Motor neuron (in vitro differentiated cells): ENCODE data around the gene ZNF446. TPM values are rescaled to one million over a fixed set of nuclear protein-coding genes. Genes with fewer than 3 reads are reported as not detected.
"Not testable (repeated sequence)": the region's sequence is repeated elsewhere in the genome, so short reads cannot be mapped to it uniquely, and the experiment has no call there.

Source experiments
- ATAC-seq, 8 experiments: fragments of 200-7000 bp; cut with Tn5 transposase; replicated peaks in 6 of 8; 2 replicates each; pipeline ENCODE4 v1.8.0; 2021; ENCODE audit warnings: mild to moderate bottlenecking in 8 of 8, moderate library complexity in 8 of 8
- H3K27ac ChIP-seq, 2 donors: fragments of 250-450 bp; sonication (Bioruptor Pico); 2 replicates each; pipeline ENCODE4 v1.9.0; 2021; ENCODE audit warnings: antibody characterized with exemption in 2 of 2, mild to moderate bottlenecking in 2 of 2, moderate library complexity in 1 of 2
- H3K4me1 ChIP-seq, 2 donors: fragments of 250-450 bp; sonication (Bioruptor Pico); replicated peaks in 1 of 2; 2 replicates each; pipeline ENCODE4 v1.6.1; 2021; ENCODE audit warnings: antibody characterized with exemption in 2 of 2, mild to moderate bottlenecking in 2 of 2, moderate library complexity in 1 of 2
- H3K4me3 ChIP-seq, 5 donors: fragments of 250-450 bp; sonication (Bioruptor Pico); 2 replicates each; pipeline ENCODE4 v1.9.0; 2021; ENCODE audit warnings: antibody characterized with exemption in 5 of 5, mild to moderate bottlenecking in 5 of 5, moderate library complexity in 4 of 5
- WGBS, 10 experiments: fragments of 450-650 bp; shearing (Covaris generic); methylation state at CpG; one replicate each; pipeline ENCODE4 v1.0.0; 2022; 5-methylcytosine and 5-hydroxymethylcytosine counted together
- in situ Hi-C, 9 experiments: fragments of 400-800 bp; cut with MboI; loops; one replicate each; pipeline ENCODE4 v1.15.0; 2021; ENCODE audit warnings: low sequenced_read_pairs in 9 of 9, low pct_unique_long_range_greater_than_20kb in 2 of 9; ENCODE audit not compliant: unreplicated experiment in 9 of 9
- total RNA-seq, 8 experiments: library from RNA; unstranded; fragments of 300-600 nt; gene quantifications; 2 replicates each; pipeline versions ENCODE4 v1.2.3 to v1.2.4, GENCODE V29; 2022

The ZNF446 gene
- total RNA-seq = 10 to 100 TPM; 11.8 to 19.8 (median 14.6) TPM

DNA sequence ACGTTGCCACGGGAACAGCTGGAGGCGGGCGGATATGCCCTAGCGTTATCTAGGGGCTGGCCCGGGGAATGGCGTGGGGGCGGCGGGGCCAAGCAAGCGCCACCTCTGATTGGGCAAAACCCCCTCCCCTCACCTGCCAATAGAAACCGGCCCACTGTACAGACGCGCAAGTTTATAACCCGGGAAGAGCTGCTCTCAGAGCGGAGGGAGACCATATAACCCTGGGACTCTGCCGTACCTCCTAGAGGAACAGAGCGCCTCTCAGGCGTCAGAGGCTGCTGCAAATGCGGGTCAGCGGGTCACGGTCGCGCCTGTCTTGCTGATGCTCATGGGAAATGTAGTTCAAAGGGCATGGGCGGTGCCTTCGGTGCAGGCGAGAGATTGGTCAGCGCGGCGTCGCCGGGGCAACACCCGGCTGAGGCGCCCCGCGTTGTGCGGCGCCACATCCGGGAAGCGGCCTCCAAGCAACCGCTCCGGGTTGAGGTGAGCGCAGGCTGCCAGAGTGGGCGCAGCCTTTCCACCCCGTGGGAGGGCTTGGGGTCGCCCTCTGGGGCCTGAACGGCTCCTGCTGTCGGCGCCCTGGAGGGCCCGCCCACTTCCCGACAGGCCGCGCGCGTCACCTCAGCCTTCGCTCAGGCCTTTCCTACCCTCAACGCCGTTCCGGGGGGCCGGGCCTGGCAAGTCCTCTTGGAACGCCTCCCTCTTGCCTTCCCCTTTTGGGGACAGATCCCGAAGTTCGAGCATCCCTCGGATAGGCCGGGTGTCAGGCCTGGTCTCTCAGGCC, at the start of gene ZNF446:
Gene ZNF446 (plus strand): TSS at position 639 of the 784 bp plus-strand sequence. CDS start 867 bp downstream, outside the sequence.
- Histone ChIP-seq H3K4me1 (peaks cover 14 to 18% of the 10 kb centered on the region in 2 donors), H3K27ac (peak within 1 kb of the TSS; percentile 88 to 95), H3K4me3 (peak within 1 kb of the TSS; percentile 45 to 53 (median 49))
- ATAC-seq = peak; percentile 74 to 91 (median 88)
- WGBS, 10 experiments = 0% methylated on average over 1 to 6 of the region's 64 CpGs; no CpG with 5 or more reads in 7 of the 10 experiments
- in situ Hi-C loops = no loop called here

DNA sequence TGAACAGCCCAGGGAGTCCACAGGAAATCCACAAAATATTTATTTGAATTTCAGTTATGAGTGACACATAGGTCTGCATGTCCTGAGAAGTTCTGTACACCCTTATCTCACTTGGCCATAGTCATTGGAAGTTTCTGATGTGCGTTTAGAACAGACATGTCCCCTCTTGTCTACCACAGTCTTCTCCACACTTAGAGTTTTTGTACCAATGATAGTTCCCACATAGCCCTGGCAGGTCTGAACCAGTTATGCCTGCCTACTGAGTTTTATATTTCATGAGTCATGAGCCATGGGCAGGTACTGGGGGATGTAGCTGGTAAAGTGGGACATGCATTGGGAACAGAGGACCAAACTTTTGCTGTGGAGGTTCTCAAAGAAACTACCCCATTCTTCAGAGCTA, 47.5 kb upstream of the ZNF446 start:
- no peak overlapping the region for H3K4me3 ChIP-seq
- no peaks in the 10 kb centered on the region for H3K4me1 ChIP-seq
- no peak overlapping the region for H3K27ac ChIP-seq
- 38 to 100% (median 83%) methylated on average over 1 of the region's 1 CpG; no CpG with 5 or more reads in 7 of the 10 experiments for WGBS, 10 experiments
- ATAC-seq = no peak
- in situ Hi-C loops = no loop called here

GRCh38 chr19:58429745-58430144, 46.4 kb upstream of the ZNF446 start:
- Histone ChIP-seq H3K27ac (no peak overlapping the region), H3K4me3 (no peak overlapping the region), H3K4me1 (no peaks in the 10 kb centered on the region)
- ATAC-seq = no peak
- in situ Hi-C loops = no loop called here

DNA sequence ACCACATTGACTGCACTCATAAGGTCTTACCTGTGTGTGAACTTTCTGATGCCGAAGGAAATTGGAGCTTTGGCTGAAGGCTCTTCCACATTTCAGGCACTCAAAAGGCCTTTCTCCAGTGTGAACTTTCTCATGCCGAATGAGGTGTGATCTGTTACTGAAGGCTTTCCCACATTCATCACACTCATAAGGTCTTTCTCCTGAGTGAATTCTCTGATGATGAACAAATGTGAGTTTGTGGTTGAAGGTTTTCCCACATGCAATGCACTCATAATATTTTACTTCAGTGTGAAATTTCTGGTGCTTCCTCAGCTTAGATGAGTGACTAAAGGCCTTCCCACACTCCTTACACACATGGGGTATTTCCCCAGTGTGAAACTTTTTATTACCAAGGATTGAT, 41.9 kb upstream of the ZNF446 start:
- no peak overlapping the region for H3K27ac ChIP-seq

DNA sequence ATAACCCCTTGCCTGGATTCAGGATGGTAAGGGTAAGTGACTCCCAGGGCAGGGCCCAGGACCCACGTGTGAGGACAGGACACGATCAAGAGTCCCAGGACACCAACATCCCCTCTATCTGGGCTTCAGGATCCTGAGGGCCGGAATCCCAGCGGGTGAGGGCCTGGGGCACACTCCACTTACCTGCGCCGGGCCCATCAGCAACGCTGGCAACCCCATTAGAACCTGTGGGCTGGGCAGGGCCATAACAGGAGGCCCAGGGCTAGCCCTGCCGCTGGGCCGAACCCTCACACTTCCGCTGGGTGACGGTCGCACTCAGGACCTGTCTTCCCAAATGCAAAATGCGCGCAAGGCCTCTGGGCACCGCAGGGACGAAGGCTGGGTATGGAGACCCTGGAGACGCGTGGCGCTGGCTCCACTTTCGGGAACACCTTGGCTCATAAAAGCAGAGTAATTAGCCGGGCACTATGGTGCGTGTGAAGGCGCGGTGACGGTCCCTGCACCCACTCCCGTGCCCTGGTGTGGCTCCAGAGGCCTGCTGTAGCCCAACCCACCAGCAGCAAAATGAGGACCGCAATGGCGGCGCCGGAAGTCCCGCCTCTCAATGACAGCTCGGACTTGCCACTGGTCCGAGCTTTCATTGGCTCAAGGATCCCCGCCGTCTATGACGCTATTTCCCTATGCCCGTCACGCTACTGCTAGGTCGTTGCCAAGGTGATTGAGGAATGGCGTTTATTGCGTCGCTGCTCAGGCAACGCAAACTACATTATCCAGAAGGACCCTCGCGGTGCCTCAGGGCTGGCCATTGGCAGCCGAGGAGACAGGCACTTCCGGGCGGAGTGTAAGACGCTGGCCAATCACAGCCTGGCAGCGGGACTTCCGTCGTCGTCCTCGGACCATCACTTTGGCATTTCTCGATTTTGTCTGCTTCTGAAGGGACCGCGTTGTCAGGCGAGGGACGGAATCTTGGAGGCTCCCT, 36.3 kb upstream of the ZNF446 start, which contains the start of gene ZNF132:
Gene ZNF132 (minus strand): TSS at position 578 of the 979 bp plus-strand sequence. CDS start 332 bp downstream, at position 246.
- ATAC-seq = peak; percentile 97 to 99 (median 98)
- Histone ChIP-seq H3K27ac (peak within 1 kb of the TSS; percentile 89 to 93), H3K4me3 (peak within 1 kb of the TSS; percentile 36 to 71 (median 52)), H3K4me1 (peaks cover 9 to 10% of the 10 kb centered on the region in 2 donors)
- in situ Hi-C loops = no loop called here
- WGBS, 10 experiments = 0 to 47% (median 19%) methylated on average over 2 to 22 of the region's 59 CpGs; no CpG with 5 or more reads in 6 of the 10 experiments

More for the DNA sequence above, 41.9 kb upstream of the ZNF446 start:
- no peak overlapping the region for H3K4me3 ChIP-seq
- 50 to 100% (median 100%) methylated on average over 1 to 2 of the region's 2 CpGs; no CpG with 5 or more reads in 3 of the 10 experiments for WGBS, 10 experiments
- no peak for ATAC-seq
- H3K4me1 ChIP-seq = peaks cover 2 to 3% of the 10 kb centered on the region in 2 donors
- in situ Hi-C loops = no loop called here

DNA sequence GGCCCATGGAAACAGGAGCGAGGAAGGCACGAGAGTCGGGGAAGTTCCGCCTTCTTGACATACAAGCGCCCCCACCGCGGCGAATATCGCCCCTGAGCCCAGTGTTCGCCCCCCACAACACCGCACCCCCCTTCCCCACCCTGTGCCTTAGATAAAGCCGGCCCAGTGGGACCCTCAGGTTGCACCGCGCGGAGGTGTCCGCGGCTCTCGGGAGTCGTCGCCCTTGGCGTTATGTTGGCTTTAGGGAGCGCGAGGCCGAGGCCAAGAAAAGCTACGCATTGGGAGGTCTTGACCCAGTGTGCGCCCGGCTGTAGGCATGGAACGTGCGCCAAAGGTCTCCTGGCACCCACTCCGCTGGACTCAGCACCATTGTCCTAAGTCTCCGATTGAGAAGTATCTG, 35.6 kb upstream of the ZNF446 start:
- in situ Hi-C loops = no loop called here
- WGBS, 10 experiments = 75 to 91% methylated on average over 4 to 5 of the region's 31 CpGs; no CpG with 5 or more reads in 8 of the 10 experiments
- peak in 1 of 8 experiments; percentile 1 for ATAC-seq
- peak overlapping the region; percentile 89 to 93 for H3K27ac ChIP-seq
- peaks cover 9 to 10% of the 10 kb centered on the region in 2 donors for H3K4me1 ChIP-seq
- peak overlapping the region; percentile 23 to 58 (median 40) for H3K4me3 ChIP-seq

- ATAC-seq, H3K27ac ChIP-seq, in situ Hi-C loops, H3K4me3 ChIP-seq: not testable (repeated sequence)
- H3K4me1 ChIP-seq = peaks cover 9 to 10% of the 10 kb centered on the region in 2 donors
- WGBS, 10 experiments = 33 to 81% (median 62%) methylated on average over 1 to 7 of the region's 7 CpGs; no CpG with 5 or more reads in 2 of the 10 experiments
These were observed 33.2 kb upstream of the ZNF446 start for GRCh38 chr19:58442986-58443385.

DNA sequence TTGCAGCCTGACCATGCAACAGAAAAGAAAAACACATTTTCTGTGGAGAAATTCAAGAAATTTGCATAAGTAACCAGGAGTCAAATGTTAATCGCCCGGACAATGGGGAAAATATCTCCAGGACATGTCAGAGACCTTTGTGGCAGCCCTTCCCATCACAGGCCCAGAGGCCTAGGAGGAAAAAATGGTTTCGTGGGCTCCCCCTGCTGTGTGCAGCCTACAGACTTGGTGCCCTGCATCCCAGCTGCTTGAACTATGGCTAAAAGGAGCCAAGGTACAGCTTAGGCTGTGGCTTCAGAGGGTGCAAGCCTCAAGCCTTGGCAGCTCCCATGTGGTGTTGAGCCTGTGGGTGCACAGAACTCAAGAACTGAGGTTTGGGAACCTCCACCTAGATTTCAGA, 27.3 kb upstream of the ZNF446 start:
- ATAC-seq, H3K27ac ChIP-seq, H3K4me3 ChIP-seq, in situ Hi-C loops, H3K4me1 ChIP-seq: not testable (repeated sequence)
- WGBS, 10 experiments = 0 to 71% (median 47%) methylated on average over 2 to 3 of the region's 3 CpGs; no CpG with 5 or more reads in 2 of the 10 experiments

GRCh38 chr19:58449980-58450379, 26.2 kb upstream of the ZNF446 start:
- WGBS, 10 experiments = 0 to 100% (median 39%) methylated on average over 1 to 5 of the region's 5 CpGs; no CpG with 5 or more reads in 1 of the 10 experiments
- H3K4me3 ChIP-seq, H3K27ac ChIP-seq, ATAC-seq, in situ Hi-C loops, H3K4me1 ChIP-seq: not testable (repeated sequence)

DNA sequence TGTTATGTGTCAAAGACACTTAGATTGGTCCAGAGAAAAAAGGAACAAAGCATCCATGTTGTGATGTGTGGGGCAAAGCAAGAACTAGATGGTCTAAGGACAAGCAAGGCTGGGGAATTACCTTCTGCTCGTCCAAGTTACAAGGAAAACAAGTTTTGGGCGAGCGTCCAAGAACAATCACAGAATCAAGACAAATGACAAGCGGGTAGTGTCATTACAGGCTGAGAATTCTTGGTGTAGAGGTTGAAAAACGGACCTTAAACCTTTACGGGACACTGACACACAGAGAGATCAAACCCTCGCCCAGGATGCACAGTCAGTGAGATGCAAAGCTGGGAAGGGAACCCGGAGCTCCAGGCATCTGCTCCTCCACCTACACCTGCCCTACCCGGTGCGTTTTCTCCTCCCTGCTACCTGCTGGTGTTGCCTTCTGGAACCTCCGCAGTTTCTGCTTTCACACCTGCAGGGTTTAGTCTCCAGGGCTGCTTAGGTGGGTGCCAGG, 25.2 kb upstream of the ZNF446 start:
- peaks cover 5 to 6% of the 10 kb centered on the region in 2 donors for H3K4me1 ChIP-seq
- WGBS, 10 experiments = 0 to 20% (median 0%) methylated on average over 1 to 6 of the region's 11 CpGs; no CpG with 5 or more reads in 2 of the 10 experiments
- H3K27ac ChIP-seq = peak overlapping the region; percentile 45 to 58
- ATAC-seq = peak; percentile 2 to 47 (median 32)
- H3K4me3 ChIP-seq = peak overlapping the region; percentile 63 to 96 (median 79)
- in situ Hi-C loops = no loop called here

- ATAC-seq = peak; percentile 94 to 98 (median 96)
- 0% methylated on average over 3 to 14 of the region's 79 CpGs; no CpG with 5 or more reads in 4 of the 10 experiments for WGBS, 10 experiments
- Histone ChIP-seq H3K4me3 (peak within 1 kb of the TSS; percentile 63 to 96 (median 79)), H3K27ac (peak within 1 kb of the TSS; percentile 45 to 70), H3K4me1 (peaks cover 5 to 6% of the 10 kb centered on the region in 2 donors)
- in situ Hi-C loops = no loop called here
These were observed 24.6 kb upstream of the ZNF446 start, which contains the start of gene ZNF324B for GRCh38 chr19:58451358-58452101. ZNF324B (plus strand) TSS chr19:58451622; CDS start chr19:58453702, 2,080 bp downstream.

- Histone ChIP-seq H3K4me3 (no peak overlapping the region), H3K4me1 (peaks cover 5 to 6% of the 10 kb centered on the region in 2 donors), H3K27ac (no peak overlapping the region)
- in situ Hi-C loops = no loop called here
- 75 to 94% methylated on average over 2 to 3 of the region's 6 CpGs; no CpG with 5 or more reads in 8 of the 10 experiments for WGBS, 10 experiments
- no peak for ATAC-seq
These were observed 22.4 kb upstream of the ZNF446 start for GRCh38 chr19:58453743-58454142.
